ENCODE results near the gene BSPRY.

The BSPRY gene

GRCh38 chr9:113306566-113306965 lies 42.8 kb upstream of the BSPRY start:
- Histone ChIP-seq H4K91ac (ENCODE audit: low read depth, low read length, poor library complexity) (no peak overlapping the region), H3K9me3 (replicated peaks in 1 of 2; ENCODE audit: control insufficient read depth in 2 of 2, insufficient read depth in 1 of 2, low read depth in 1 of 2, low read length in 2 of 2) (no peaks in the 10 kb centered on the region), H2BK5ac (ENCODE audit: low read length) (no peak overlapping the region), H3K14ac (ENCODE audit: low read length) (no peak overlapping the region), H3K4me1 (ENCODE audit: control insufficient read depth in 2 of 2, insufficient read depth in 1 of 2, low read depth in 1 of 2, low read length in 2 of 2) (peaks cover 2 to 7% of the 10 kb centered on the region in 2 donors), H2BK12ac (ENCODE audit: low read length) (no peak overlapping the region), H3K4me3 (ENCODE audit: low read length in 2 of 2) (no peak overlapping the region), H3K27ac (replicated peaks; ENCODE audit: low read length) (no peak overlapping the region), H4K8ac (ENCODE audit: low read depth, low read length) (no peak overlapping the region), H2BK15ac (ENCODE audit: low read length) (no peak overlapping the region), H2AK5ac (ENCODE audit: low read depth, low read length) (no peak overlapping the region), H3K4me2 (ENCODE audit: insufficient read depth, low read length, poor library complexity, severe bottlenecking) (no peak overlapping the region), H3K23ac (ENCODE audit: low read depth, low read length, poor library complexity) (no peak overlapping the region), H3K9ac (ENCODE audit: low read depth, low read length, poor library complexity) (no peak overlapping the region), H3K36me3 (replicated peaks in 1 of 2; ENCODE audit: control insufficient read depth in 2 of 2, insufficient read depth in 2 of 2, low read length in 2 of 2) (no peaks in the 10 kb centered on the region), H2AFZ (ENCODE audit: low read length) (no peak overlapping the region), H3K79me1 (ENCODE audit: low read depth, low read length) (no peaks in the 10 kb centered on the region), H3K27me3 (ENCODE audit: control insufficient read depth in 3 of 3, insufficient read depth in 3 of 3, low read depth in 1 of 3, low read length in 3 of 3) (peaks cover 0 to 2% (median 0%) of the 10 kb centered on the region in 3 experiments), H3K18ac (ENCODE audit: low read length) (no peak overlapping the region), H2BK120ac (ENCODE audit: low read depth, low read length) (no peak overlapping the region), H3K4ac (ENCODE audit: low read length) (no peak overlapping the region)
- no CpG with 5 or more reads among the region's 1 CpG for WGBS, 2 donors (ENCODE audit: extremely low coverage in 2 of 2, insufficient read length in 2 of 2, insufficient replicate concordance in 1 of 2)
- DNase-seq (ENCODE audit: low spot score): no peak

GRCh38 chr9:113307396-113307975 lies 41.9 kb upstream of the BSPRY start:
- Histone ChIP-seq H2AFZ (ENCODE audit: low read length) (no peak overlapping the region), H3K9me3 (replicated peaks in 1 of 2; ENCODE audit: control insufficient read depth in 2 of 2, insufficient read depth in 1 of 2, low read depth in 1 of 2, low read length in 2 of 2) (no peaks in the 10 kb centered on the region), H2BK5ac (ENCODE audit: low read length) (no peak overlapping the region), H2AK5ac (ENCODE audit: low read depth, low read length) (no peak overlapping the region), H3K14ac (ENCODE audit: low read length) (no peak overlapping the region), H3K27me3 (ENCODE audit: control insufficient read depth in 3 of 3, insufficient read depth in 3 of 3, low read depth in 1 of 3, low read length in 3 of 3) (peaks cover 0 to 2% (median 0%) of the 10 kb centered on the region in 3 experiments), H3K4ac (ENCODE audit: low read length) (no peak overlapping the region), H3K4me2 (ENCODE audit: insufficient read depth, low read length, poor library complexity, severe bottlenecking) (no peak overlapping the region), H3K4me1 (ENCODE audit: control insufficient read depth in 2 of 2, insufficient read depth in 1 of 2, low read depth in 1 of 2, low read length in 2 of 2) (peaks cover 2 to 7% of the 10 kb centered on the region in 2 donors), H3K18ac (ENCODE audit: low read length) (no peak overlapping the region), H3K9ac (ENCODE audit: low read depth, low read length, poor library complexity) (peak overlapping the region; percentile 26), H4K8ac (ENCODE audit: low read depth, low read length) (no peak overlapping the region), H3K36me3 (replicated peaks in 1 of 2; ENCODE audit: control insufficient read depth in 2 of 2, insufficient read depth in 2 of 2, low read length in 2 of 2) (no peaks in the 10 kb centered on the region), H2BK15ac (ENCODE audit: low read length) (no peak overlapping the region), H3K79me1 (ENCODE audit: low read depth, low read length) (no peaks in the 10 kb centered on the region), H3K23ac (ENCODE audit: low read depth, low read length, poor library complexity) (no peak overlapping the region), H2BK120ac (ENCODE audit: low read depth, low read length) (no peak overlapping the region), H2BK12ac (ENCODE audit: low read length) (no peak overlapping the region), H3K27ac (replicated peaks; ENCODE audit: low read length) (no peak overlapping the region), H4K91ac (ENCODE audit: low read depth, low read length, poor library complexity) (no peak overlapping the region), H3K4me3 (ENCODE audit: low read length in 2 of 2) (no peak overlapping the region)
- no peak for DNase-seq (ENCODE audit: low spot score)
- WGBS, 2 donors (ENCODE audit: extremely low coverage in 2 of 2, insufficient read length in 2 of 2, insufficient replicate concordance in 1 of 2): no CpG with 5 or more reads among the region's 8 CpGs

- Histone ChIP-seq H2AK5ac (ENCODE audit: low read depth, low read length) (no peak overlapping the region), H2BK15ac (ENCODE audit: low read length) (no peak overlapping the region), H3K23ac (ENCODE audit: low read depth, low read length, poor library complexity) (no peak overlapping the region), H2BK12ac (ENCODE audit: low read length) (no peak overlapping the region), H2BK120ac (ENCODE audit: low read depth, low read length) (no peak overlapping the region), H3K4me2 (ENCODE audit: insufficient read depth, low read length, poor library complexity, severe bottlenecking) (no peak overlapping the region), H3K4ac (ENCODE audit: low read length) (no peak overlapping the region), H3K4me1 (ENCODE audit: control insufficient read depth in 2 of 2, insufficient read depth in 1 of 2, low read depth in 1 of 2, low read length in 2 of 2) (peaks cover 0 to 4% of the 10 kb centered on the region in 2 donors), H3K79me1 (ENCODE audit: low read depth, low read length) (no peaks in the 10 kb centered on the region), H4K8ac (ENCODE audit: low read depth, low read length) (no peak overlapping the region), H3K27me3 (ENCODE audit: control insufficient read depth in 3 of 3, insufficient read depth in 3 of 3, low read depth in 1 of 3, low read length in 3 of 3) (peaks cover 0 to 2% (median 0%) of the 10 kb centered on the region in 3 experiments), H3K14ac (ENCODE audit: low read length) (no peak overlapping the region), H4K91ac (ENCODE audit: low read depth, low read length, poor library complexity) (no peak overlapping the region), H3K36me3 (replicated peaks in 1 of 2; ENCODE audit: control insufficient read depth in 2 of 2, insufficient read depth in 2 of 2, low read length in 2 of 2) (no peaks in the 10 kb centered on the region), H3K4me3 (ENCODE audit: low read length in 2 of 2) (no peak overlapping the region), H2BK5ac (ENCODE audit: low read length) (no peak overlapping the region), H3K9me3 (replicated peaks in 1 of 2; ENCODE audit: control insufficient read depth in 2 of 2, insufficient read depth in 1 of 2, low read depth in 1 of 2, low read length in 2 of 2) (no peaks in the 10 kb centered on the region), H3K18ac (ENCODE audit: low read length) (no peak overlapping the region), H3K27ac (replicated peaks; ENCODE audit: low read length) (no peak overlapping the region), H3K9ac (ENCODE audit: low read depth, low read length, poor library complexity) (no peak overlapping the region), H2AFZ (ENCODE audit: low read length) (no peak overlapping the region)
- DNase-seq (ENCODE audit: low spot score): no peak
- WGBS, 2 donors (ENCODE audit: extremely low coverage in 2 of 2, insufficient read length in 2 of 2, insufficient replicate concordance in 1 of 2): no CpG with 5 or more reads among the region's 2 CpGs
Observed at GRCh38 chr9:113309204-113309813, 40.0 kb upstream of the BSPRY start.

- DNase-seq (ENCODE audit: low spot score): no peak
- no peaks in the 10 kb centered on the region for H3K9me3 ChIP-seq (replicated peaks in 1 of 2; ENCODE audit: control insufficient read depth in 2 of 2, insufficient read depth in 1 of 2, low read depth in 1 of 2, low read length in 2 of 2)
- no peak overlapping the region for H4K91ac ChIP-seq (ENCODE audit: low read depth, low read length, poor library complexity)
- no peak overlapping the region for H3K4ac ChIP-seq (ENCODE audit: low read length)
- H3K18ac ChIP-seq (ENCODE audit: low read length): no peak overlapping the region
- H3K4me2 ChIP-seq (ENCODE audit: insufficient read depth, low read length, poor library complexity, severe bottlenecking): no peak overlapping the region
- H2BK15ac ChIP-seq (ENCODE audit: low read length): no peak overlapping the region
- H3K9ac ChIP-seq (ENCODE audit: low read depth, low read length, poor library complexity): no peak overlapping the region
- H3K36me3 ChIP-seq (replicated peaks in 1 of 2; ENCODE audit: control insufficient read depth in 2 of 2, insufficient read depth in 2 of 2, low read length in 2 of 2): no peaks in the 10 kb centered on the region
- no peak overlapping the region for H3K14ac ChIP-seq (ENCODE audit: low read length)
- H3K4me3 ChIP-seq (ENCODE audit: low read length in 2 of 2): peak overlapping the region in 1 of 2 donors; percentile 25
- WGBS, 2 donors (ENCODE audit: extremely low coverage in 2 of 2, insufficient read length in 2 of 2, insufficient replicate concordance in 1 of 2): no CpG with 5 or more reads among the region's 3 CpGs
- H3K23ac ChIP-seq (ENCODE audit: low read depth, low read length, poor library complexity): no peak overlapping the region
- H4K8ac ChIP-seq (ENCODE audit: low read depth, low read length): no peak overlapping the region
- H3K27ac ChIP-seq (replicated peaks; ENCODE audit: low read length): no peak overlapping the region
- no peaks in the 10 kb centered on the region for H3K79me1 ChIP-seq (ENCODE audit: low read depth, low read length)
- H2BK12ac ChIP-seq (ENCODE audit: low read length): no peak overlapping the region
- peaks cover 0 to 2% (median 0%) of the 10 kb centered on the region in 3 experiments for H3K27me3 ChIP-seq (ENCODE audit: control insufficient read depth in 3 of 3, insufficient read depth in 3 of 3, low read depth in 1 of 3, low read length in 3 of 3)
- no peak overlapping the region for H2BK5ac ChIP-seq (ENCODE audit: low read length)
- H3K4me1 ChIP-seq (ENCODE audit: control insufficient read depth in 2 of 2, insufficient read depth in 1 of 2, low read depth in 1 of 2, low read length in 2 of 2): peaks cover 0 to 8% of the 10 kb centered on the region in 2 donors
- H2BK120ac ChIP-seq (ENCODE audit: low read depth, low read length): no peak overlapping the region
- H2AFZ ChIP-seq (ENCODE audit: low read length): no peak overlapping the region
- H2AK5ac ChIP-seq (ENCODE audit: low read depth, low read length): no peak overlapping the region
Observed at GRCh38 chr9:113310538-113310937, 38.8 kb upstream of the BSPRY start.

Measured in neuronal stem cell (in vitro differentiated cells).